Calu3 (cell line): ENCODE measurements around the gene GJA4. TPM values are rescaled to one million over a fixed set of nuclear protein-coding genes. Genes with fewer than 3 reads are reported as not detected.

ENCODE experiments used
- BruUV-seq: library from RNA; stranded (reverse); fragments of 400-500 nt; replicated peaks from 2 replicates; lab custom pipeline; 2021; lab: Mats Ljungman, UMichigan
- CTCF ChIA-PET: fragments of 300-600 bp; sonication (Branson Sonifier 250); formaldehyde crosslinking; loops from one replicate; lab custom pipeline; 2022; ENCODE audit warnings: antibody characterized with exemption; lab: Charles Lee
- DNase-seq: peaks from one replicate; pipeline ENCODE4 v3.0.0; 2022
- H3K27ac Mint-ChIP-seq: one replicate; pipeline ENCODE4 v1.8.0; 2022; ENCODE audit warnings: mixed read lengths; ENCODE audit not compliant: unreplicated experiment
- H3K27me3 Mint-ChIP-seq: one replicate; pipeline ENCODE4 v1.8.0; 2022; ENCODE audit warnings: mixed read lengths; ENCODE audit not compliant: unreplicated experiment
- H3K36me3 Mint-ChIP-seq: one replicate; pipeline ENCODE4 v1.8.0; 2022; ENCODE audit warnings: mild to moderate bottlenecking, moderate library complexity, mixed read lengths; ENCODE audit not compliant: insufficient read depth, unreplicated experiment
- H3K4me1 Mint-ChIP-seq: one replicate; pipeline ENCODE4 v1.8.0; 2022; ENCODE audit warnings: mild to moderate bottlenecking, low read depth, mixed read lengths; ENCODE audit not compliant: unreplicated experiment
- H3K4me3 Mint-ChIP-seq: one replicate; pipeline ENCODE4 v1.8.0; 2022; ENCODE audit warnings: mild to moderate bottlenecking, low read depth, moderate library complexity, mixed read lengths; ENCODE audit not compliant: unreplicated experiment
- H3K9me3 Mint-ChIP-seq: one replicate; pipeline ENCODE4 v1.8.0; 2022; ENCODE audit warnings: low read depth, mixed read lengths; ENCODE audit not compliant: unreplicated experiment
- CTCF ChIP-seq: fragments of 200-600 bp; IDR thresholded peaks from one replicate; pipeline ENCODE4 v1.8.0; 2022; ENCODE audit warnings: antibody characterized with exemption; ENCODE audit not compliant: unreplicated experiment
- intact Hi-C: fragments of 100-400 bp; cut with micrococcal nuclease; formaldehyde crosslinking; loops from one replicate; pipeline ENCODE4 v1.10.0; 2022; ENCODE audit not compliant: unreplicated experiment
- total RNA-seq: library from RNA; stranded (reverse); gene quantifications from 2 replicates; pipeline ENCODE4 v1.2.3, GENCODE V29; 2022

The GJA4 gene
- total RNA-seq, 1 experiment from 2014 or later = not detected

GRCh38 chr1:34750610-34751009 lies 42.2 kb upstream of the GJA4 start:
- H3K9me3 Mint-ChIP-seq = peaks cover 4% of the 10 kb centered on the region
- intact Hi-C loops = no loop called here
- no peak overlapping the region for H3K4me3 Mint-ChIP-seq
- H3K36me3 Mint-ChIP-seq = peaks cover 4% of the 10 kb centered on the region
- H3K27me3 Mint-ChIP-seq = no peaks in the 10 kb centered on the region
- peaks cover 13% of the 10 kb centered on the region for H3K4me1 Mint-ChIP-seq
- H3K27ac Mint-ChIP-seq = no peak overlapping the region
- BruUV-seq = no TSS peak
- DNase-seq = no peak
- TF ChIP-seq CTCF = no peak
- CTCF ChIA-PET = interaction anchor here (1.0 kb wide), 1 partner anchor 8 kb away, joined by 3 read pairs; no protein-coding TSS in a partner anchor

GRCh38 chr1:34753163-34753562 lies 39.6 kb upstream of the GJA4 start:
- no peak for TF ChIP-seq CTCF
- H3K36me3 Mint-ChIP-seq = peaks cover 4% of the 10 kb centered on the region
- H3K27me3 Mint-ChIP-seq = no peaks in the 10 kb centered on the region
- BruUV-seq = no TSS peak
- H3K9me3 Mint-ChIP-seq = peaks cover 4% of the 10 kb centered on the region
- H3K4me1 Mint-ChIP-seq = peaks cover 13% of the 10 kb centered on the region
- H3K4me3 Mint-ChIP-seq = no peak overlapping the region
- CTCF ChIA-PET = interaction anchor here (1.2 to 1.6 kb wide), 2 partner anchors 11 to 29 kb away, joined by 5 to 8 read pairs; no protein-coding TSS in a partner anchor
- no peak overlapping the region for H3K27ac Mint-ChIP-seq
- DNase-seq = no peak
- intact Hi-C loops = no loop called here

- DNase-seq = peak; percentile 59
- TF ChIP-seq CTCF = no peak
- peaks cover 28% of the 10 kb centered on the region for H3K4me1 Mint-ChIP-seq
- H3K4me3 Mint-ChIP-seq = no peak within 1 kb of the TSS
- BruUV-seq = no TSS peak
- intact Hi-C loops = no loop called here
- H3K27me3 Mint-ChIP-seq = no peaks in the 10 kb centered on the region
- H3K9me3 Mint-ChIP-seq = peaks cover 4% of the 10 kb centered on the region
- H3K27ac Mint-ChIP-seq = no peak within 1 kb of the TSS
- H3K36me3 Mint-ChIP-seq = peaks cover 4% of the 10 kb centered on the region
- CTCF ChIA-PET = interaction anchor here (1.4 kb wide), 1 partner anchor 24 kb away, joined by 5 read pairs; no protein-coding TSS in a partner anchor
These were observed 37.7 kb upstream of the GJA4 start, which contains the start of gene GJB5 for GRCh38 chr1:34754964-34755637. Gene GJB5 (plus strand): TSS chr1:34755047. CDS start chr1:34757331, 2,284 bp downstream.

GRCh38 chr1:34755961-34756360 lies 36.8 kb upstream of the GJA4 start:
- no peak for TF ChIP-seq CTCF
- no TSS peak for BruUV-seq
- no peak for DNase-seq
- CTCF ChIA-PET = interaction anchor here (1.4 kb wide), 1 partner anchor 23 kb away, joined by 5 read pairs; no protein-coding TSS in a partner anchor
- Mint-ChIP-seq H3K27me3 (no peaks in the 10 kb centered on the region), H3K36me3 (peaks cover 4% of the 10 kb centered on the region), H3K4me1 (peaks cover 29% of the 10 kb centered on the region), H3K9me3 (peaks cover 4% of the 10 kb centered on the region), H3K27ac (no peak overlapping the region), H3K4me3 (no peak overlapping the region)
- intact Hi-C loops = no loop called here
